LNCAP (cell line): ENCODE data around the gene OGFRL1.

ENCODE experiments used
- TF ChIP-seq, protein P1 (sequence below): fragments of 450-650 bp; IDR thresholded peaks from 2 replicates; pipeline ENCODE4 v1.5.1; 2017; ENCODE audit warnings: mild to moderate bottlenecking

Gene OGFRL1

DNA sequence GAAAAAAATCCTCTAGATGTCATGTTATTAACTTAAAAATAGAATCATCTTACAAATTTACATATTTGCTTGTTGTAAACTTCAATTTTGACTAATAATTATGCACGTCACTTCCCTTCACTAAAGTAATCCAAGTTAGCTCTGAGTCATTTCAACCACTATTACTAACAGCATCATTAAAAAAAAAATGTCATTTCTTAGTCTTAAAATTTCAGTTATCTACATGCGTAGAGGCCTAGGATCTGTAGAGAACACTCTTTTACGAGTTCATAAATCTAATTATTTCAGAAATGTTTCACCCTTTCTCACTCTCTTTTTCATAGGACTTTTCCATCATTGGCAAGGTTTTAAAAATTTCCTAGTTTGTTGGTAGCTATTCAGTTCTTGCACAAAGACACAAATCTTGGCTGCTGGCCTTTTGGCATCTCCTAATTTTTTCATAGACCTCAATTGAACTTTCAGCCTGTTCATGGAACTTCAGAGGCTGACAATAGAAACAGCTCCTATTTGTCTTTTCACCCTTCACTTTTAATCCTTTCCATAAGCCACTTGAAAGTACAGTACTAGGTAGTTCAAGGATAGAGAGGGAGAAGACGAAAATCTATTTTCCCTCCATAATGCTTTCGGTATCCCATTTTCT is 61.5 kb downstream of the OGFRL1 start:
- TF ChIP-seq, protein P1, sequence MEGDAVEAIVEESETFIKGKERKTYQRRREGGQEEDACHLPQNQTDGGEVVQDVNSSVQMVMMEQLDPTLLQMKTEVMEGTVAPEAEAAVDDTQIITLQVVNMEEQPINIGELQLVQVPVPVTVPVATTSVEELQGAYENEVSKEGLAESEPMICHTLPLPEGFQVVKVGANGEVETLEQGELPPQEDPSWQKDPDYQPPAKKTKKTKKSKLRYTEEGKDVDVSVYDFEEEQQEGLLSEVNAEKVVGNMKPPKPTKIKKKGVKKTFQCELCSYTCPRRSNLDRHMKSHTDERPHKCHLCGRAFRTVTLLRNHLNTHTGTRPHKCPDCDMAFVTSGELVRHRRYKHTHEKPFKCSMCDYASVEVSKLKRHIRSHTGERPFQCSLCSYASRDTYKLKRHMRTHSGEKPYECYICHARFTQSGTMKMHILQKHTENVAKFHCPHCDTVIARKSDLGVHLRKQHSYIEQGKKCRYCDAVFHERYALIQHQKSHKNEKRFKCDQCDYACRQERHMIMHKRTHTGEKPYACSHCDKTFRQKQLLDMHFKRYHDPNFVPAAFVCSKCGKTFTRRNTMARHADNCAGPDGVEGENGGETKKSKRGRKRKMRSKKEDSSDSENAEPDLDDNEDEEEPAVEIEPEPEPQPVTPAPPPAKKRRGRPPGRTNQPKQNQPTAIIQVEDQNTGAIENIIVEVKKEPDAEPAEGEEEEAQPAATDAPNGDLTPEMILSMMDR = no peak

DNA sequence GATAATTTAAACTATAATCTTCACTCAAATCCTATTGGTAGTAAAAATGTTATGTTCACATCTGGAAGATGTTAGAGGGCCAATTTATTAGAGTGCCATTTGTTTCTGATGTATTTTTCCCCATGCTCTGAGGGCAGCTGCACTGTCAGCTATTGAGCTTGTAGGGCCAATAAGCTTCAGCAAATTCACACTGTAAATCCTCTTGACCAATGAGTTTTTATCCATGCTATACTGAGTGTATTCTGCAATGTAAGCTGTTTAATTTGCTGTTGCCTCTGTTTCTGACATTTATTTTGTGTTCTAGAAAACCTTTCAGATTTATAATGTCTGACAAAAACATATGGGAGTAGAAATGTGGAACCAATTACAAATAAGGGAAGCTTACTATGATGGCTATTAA is 62.6 kb downstream of the OGFRL1 start:
- TF ChIP-seq, protein P1 = no peak
